ENCODE data around the gene SNRNP40. TPM values are rescaled to one million over a fixed set of nuclear protein-coding genes. Genes with fewer than 3 reads are reported as not detected.

The SNRNP40 gene
- total and polyA plus RNA-seq, 2 donors from 2014 or later, result 31.3 to 44.2 TPM

DNA sequence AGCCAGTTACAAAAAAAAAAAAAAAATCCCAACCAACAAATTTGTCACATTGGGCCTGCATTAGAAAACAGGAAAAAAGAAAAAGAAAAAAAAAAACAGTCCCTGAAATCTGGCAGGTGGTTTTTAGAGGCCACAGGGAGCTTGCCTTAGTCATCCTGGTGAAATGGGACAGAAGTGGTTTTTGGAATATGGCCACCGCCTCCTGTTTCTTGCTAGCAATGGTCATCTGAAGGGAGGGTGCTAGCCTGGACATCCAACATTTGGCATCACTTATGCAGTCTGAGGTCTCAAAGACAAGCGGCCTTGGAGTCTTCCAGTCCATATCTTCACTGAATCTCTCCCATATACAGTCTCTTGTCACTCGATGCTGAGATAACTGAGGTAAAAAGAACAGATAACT lies 36.8 kb downstream of the SNRNP40 start:
- Histone ChIP-seq H3K9ac (ENCODE audit: low read length in 3 of 3) (no peak overlapping the region), H3K36me3 (ENCODE audit: control insufficient read depth in 2 of 3, insufficient read depth in 3 of 3, low read length in 3 of 3) (peaks cover 8 to 25% (median 9%) of the 10 kb centered on the region in 3 donors), H3K4me1 (ENCODE audit: control insufficient read depth in 2 of 3, insufficient read depth in 2 of 3, low read depth in 1 of 3, low read length in 3 of 3) (no peaks in the 10 kb centered on the region), H3K27me3 (ENCODE audit: control insufficient read depth, insufficient read depth, low read length) (no peaks in the 10 kb centered on the region), H3K4me3 (ENCODE audit: low read length in 3 of 3) (no peak overlapping the region), H3K9me3 (ENCODE audit: control insufficient read depth in 2 of 3, insufficient read depth in 1 of 3, low read length in 3 of 3) (no peaks in the 10 kb centered on the region), H3K27ac (ENCODE audit: low read depth in 2 of 2, low read length in 2 of 2) (no peak overlapping the region)
- intact Hi-C loops (cut with DNase I), result no loop called here
- TF ChIP-seq, protein P1, sequence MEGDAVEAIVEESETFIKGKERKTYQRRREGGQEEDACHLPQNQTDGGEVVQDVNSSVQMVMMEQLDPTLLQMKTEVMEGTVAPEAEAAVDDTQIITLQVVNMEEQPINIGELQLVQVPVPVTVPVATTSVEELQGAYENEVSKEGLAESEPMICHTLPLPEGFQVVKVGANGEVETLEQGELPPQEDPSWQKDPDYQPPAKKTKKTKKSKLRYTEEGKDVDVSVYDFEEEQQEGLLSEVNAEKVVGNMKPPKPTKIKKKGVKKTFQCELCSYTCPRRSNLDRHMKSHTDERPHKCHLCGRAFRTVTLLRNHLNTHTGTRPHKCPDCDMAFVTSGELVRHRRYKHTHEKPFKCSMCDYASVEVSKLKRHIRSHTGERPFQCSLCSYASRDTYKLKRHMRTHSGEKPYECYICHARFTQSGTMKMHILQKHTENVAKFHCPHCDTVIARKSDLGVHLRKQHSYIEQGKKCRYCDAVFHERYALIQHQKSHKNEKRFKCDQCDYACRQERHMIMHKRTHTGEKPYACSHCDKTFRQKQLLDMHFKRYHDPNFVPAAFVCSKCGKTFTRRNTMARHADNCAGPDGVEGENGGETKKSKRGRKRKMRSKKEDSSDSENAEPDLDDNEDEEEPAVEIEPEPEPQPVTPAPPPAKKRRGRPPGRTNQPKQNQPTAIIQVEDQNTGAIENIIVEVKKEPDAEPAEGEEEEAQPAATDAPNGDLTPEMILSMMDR (IDR thresholded peaks at IDR 0.05; ENCODE audit: borderline replicate concordance, extremely low read depth, insufficient read depth), result no peak
- no peak for FAIRE-seq
- no peak for DNase-seq

DNA sequence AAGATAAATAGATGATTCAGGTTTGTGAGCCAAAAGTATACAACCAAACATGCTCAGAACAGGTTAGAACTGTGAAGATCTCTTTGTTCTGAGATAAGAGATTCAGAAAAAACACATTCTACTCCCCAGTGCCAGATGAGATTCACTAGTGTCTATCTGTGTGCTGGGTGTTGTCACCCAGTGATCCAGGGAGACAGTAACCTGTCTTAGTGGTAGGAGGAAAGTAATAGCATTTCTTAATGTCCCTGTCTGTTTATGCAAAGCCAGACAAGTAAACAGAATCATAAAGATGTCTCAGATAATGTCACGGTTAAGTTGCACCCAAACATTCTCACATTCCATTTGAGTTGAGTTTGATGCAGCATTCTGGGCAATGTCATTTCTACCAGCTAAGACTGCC lies 38.0 kb downstream of the SNRNP40 start:
- no peaks in the 10 kb centered on the region for H3K4me1 ChIP-seq (ENCODE audit: control insufficient read depth in 2 of 3, insufficient read depth in 2 of 3, low read depth in 1 of 3, low read length in 3 of 3)
- H3K36me3 ChIP-seq (ENCODE audit: control insufficient read depth in 2 of 3, insufficient read depth in 3 of 3, low read length in 3 of 3), result peaks cover 8 to 25% (median 9%) of the 10 kb centered on the region in 3 donors
- no peaks in the 10 kb centered on the region for H3K9me3 ChIP-seq (ENCODE audit: control insufficient read depth in 2 of 3, insufficient read depth in 1 of 3, low read length in 3 of 3)
- no peak for FAIRE-seq
- H3K4me3 ChIP-seq (ENCODE audit: low read length in 3 of 3), result no peak overlapping the region
- intact Hi-C loops (cut with DNase I), result no loop called here
- H3K9ac ChIP-seq (ENCODE audit: low read length in 3 of 3), result no peak overlapping the region
- TF ChIP-seq, protein P1 (IDR thresholded peaks at IDR 0.05; ENCODE audit: borderline replicate concordance, extremely low read depth, insufficient read depth), result no peak
- no peak for DNase-seq
- H3K27me3 ChIP-seq (ENCODE audit: control insufficient read depth, insufficient read depth, low read length), result no peaks in the 10 kb centered on the region
- no peak overlapping the region for H3K27ac ChIP-seq (ENCODE audit: low read depth in 2 of 2, low read length in 2 of 2)

DNA sequence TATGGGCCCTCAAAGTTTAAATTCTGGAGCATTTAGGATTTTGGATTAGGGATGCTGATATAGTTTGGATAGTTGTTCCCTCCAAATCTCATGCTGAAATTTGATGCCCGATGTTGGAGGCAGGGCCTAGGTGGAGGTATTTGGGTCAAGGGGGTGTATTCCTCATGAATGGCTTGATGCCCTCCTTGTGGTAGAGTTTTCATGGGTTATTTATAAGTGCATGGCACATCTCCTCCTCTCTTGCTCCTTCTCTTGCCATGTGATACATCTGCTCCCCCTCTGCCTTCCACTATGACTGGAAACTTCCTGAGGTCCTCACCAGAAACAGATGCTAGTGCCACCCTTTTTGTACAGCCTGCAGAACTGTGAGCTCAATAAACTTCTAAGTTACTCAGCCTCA lies 39.4 kb downstream of the SNRNP40 start:
- TF ChIP-seq, protein P1 (IDR thresholded peaks at IDR 0.05; ENCODE audit: borderline replicate concordance, extremely low read depth, insufficient read depth), result no peak
- Histone ChIP-seq H3K27ac (ENCODE audit: low read depth in 2 of 2, low read length in 2 of 2) (no peak overlapping the region), H3K9ac (ENCODE audit: low read length in 3 of 3) (no peak overlapping the region), H3K4me1 (ENCODE audit: control insufficient read depth in 2 of 3, insufficient read depth in 2 of 3, low read depth in 1 of 3, low read length in 3 of 3) (no peaks in the 10 kb centered on the region), H3K36me3 (ENCODE audit: control insufficient read depth in 2 of 3, insufficient read depth in 3 of 3, low read length in 3 of 3) (peaks cover 8 to 25% (median 9%) of the 10 kb centered on the region in 3 donors), H3K27me3 (ENCODE audit: control insufficient read depth, insufficient read depth, low read length) (no peaks in the 10 kb centered on the region), H3K4me3 (ENCODE audit: low read length in 3 of 3) (no peak overlapping the region), H3K9me3 (ENCODE audit: control insufficient read depth in 2 of 3, insufficient read depth in 1 of 3, low read length in 3 of 3) (no peaks in the 10 kb centered on the region)
- no peak for FAIRE-seq
- no peak for DNase-seq
- intact Hi-C loops (cut with DNase I), result no loop called here

DNA sequence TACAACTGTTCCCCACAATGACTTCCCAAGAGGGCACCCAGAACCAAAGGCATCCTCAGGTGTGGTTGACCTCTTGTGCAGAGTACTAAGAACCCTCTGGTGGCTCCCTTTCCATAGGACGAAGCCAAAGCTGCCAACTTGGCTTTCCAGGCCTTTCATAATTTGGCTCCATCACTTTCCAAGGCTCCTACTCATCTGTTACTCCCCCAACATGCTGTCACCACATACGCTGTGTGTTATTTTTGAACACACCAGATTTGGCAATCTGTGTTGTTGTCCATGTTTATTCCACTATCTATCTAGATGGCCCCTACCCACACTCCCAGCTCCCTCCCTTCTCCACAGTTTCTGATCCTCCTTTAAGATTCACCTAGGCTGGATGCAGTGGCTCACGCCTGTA lies 46.7 kb downstream of the SNRNP40 start:
- Histone ChIP-seq H3K9ac (ENCODE audit: low read length in 3 of 3) (no peak overlapping the region), H3K4me3 (ENCODE audit: low read length in 3 of 3) (no peak overlapping the region), H3K9me3 (ENCODE audit: control insufficient read depth in 2 of 3, insufficient read depth in 1 of 3, low read length in 3 of 3) (no peaks in the 10 kb centered on the region), H3K27me3 (ENCODE audit: control insufficient read depth, insufficient read depth, low read length) (no peaks in the 10 kb centered on the region), H3K36me3 (ENCODE audit: control insufficient read depth in 2 of 3, insufficient read depth in 3 of 3, low read length in 3 of 3) (no peaks in the 10 kb centered on the region), H3K4me1 (ENCODE audit: control insufficient read depth in 2 of 3, insufficient read depth in 2 of 3, low read depth in 1 of 3, low read length in 3 of 3) (no peaks in the 10 kb centered on the region), H3K27ac (ENCODE audit: low read depth in 2 of 2, low read length in 2 of 2) (no peak overlapping the region)
- TF ChIP-seq, protein P1 (IDR thresholded peaks at IDR 0.05; ENCODE audit: borderline replicate concordance, extremely low read depth, insufficient read depth), result no peak
- FAIRE-seq (no peak), DNase-seq (no peak)
- intact Hi-C loops (cut with DNase I), result no loop called here
